Measurements from ENCODE around the gene ZNF222. TPM values are rescaled to one million over a fixed set of nuclear protein-coding genes. Genes with fewer than 3 reads are reported as not detected.
A peak's percentile ranks its signal among the peaks of the same experiment; 100 is the strongest.

Gene ZNF222
- polyA plus RNA-seq, 1 donor (not counting 4 experiments of a cell fraction or from before 2014, with no cell fraction given): 2.7 TPM

DNA sequence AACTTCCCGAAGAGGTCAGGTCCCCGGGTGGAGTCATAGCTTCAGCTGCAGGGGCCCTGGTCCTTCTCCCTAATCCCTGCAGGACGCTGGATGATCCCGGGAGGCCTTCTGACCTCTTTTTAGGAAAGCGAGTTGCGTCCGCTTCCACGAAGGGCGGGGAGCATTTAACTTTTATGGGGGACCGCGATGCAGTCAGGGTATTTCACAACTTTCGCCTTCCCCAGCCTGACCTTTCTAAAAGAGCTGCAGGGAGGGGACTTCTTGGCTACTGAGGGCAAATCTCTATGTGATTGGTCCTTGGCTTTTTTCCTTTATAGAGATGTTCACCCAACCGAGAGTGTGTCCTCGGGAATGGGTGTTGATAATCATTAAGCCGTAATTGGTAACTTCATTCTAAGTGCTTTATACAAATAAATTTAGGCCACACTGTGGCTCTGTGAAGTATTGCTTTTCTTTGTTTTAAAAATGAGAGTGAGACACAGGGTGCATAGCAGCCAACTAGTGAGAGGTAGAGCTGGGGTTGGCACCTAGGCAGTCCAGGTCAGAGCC is 21.6 kb upstream of the ZNF222 start:
- no peaks in the 10 kb centered on the region for H4K20me1 ChIP-seq (ENCODE audit: control insufficient read depth, extremely low read depth, insufficient read depth, low read length)
- H3K4me3 ChIP-seq (ENCODE audit: control insufficient read depth in 2 of 3, extremely low read depth in 1 of 3, insufficient read depth in 2 of 3, low read depth in 1 of 3, low read length in 3 of 3): peak overlapping the region; percentile 72 to 81 (median 76)
- H3K9ac ChIP-seq (ENCODE audit: control insufficient read depth, extremely low read depth, insufficient read depth, low read length): peak overlapping the region; percentile 75
- no peaks in the 10 kb centered on the region for H3K4me1 ChIP-seq (ENCODE audit: control insufficient read depth, extremely low read depth, insufficient read depth, low read length)
- TF ChIP-seq CTCF (optimal IDR thresholded peaks at IDR 0.05 in 1 of 3, IDR thresholded peaks at IDR 0.05 in 1 of 3, conservative IDR thresholded peaks at IDR 0.05 in 1 of 3; ENCODE audit: extremely low read depth in 1 of 3, insufficient read depth in 2 of 3, low read length in 3 of 3): peak in 1 of 3 experiments; percentile 4
- no peak for TF ChIP-seq EZH2 (IDR thresholded peaks at IDR 0.05; ENCODE audit: low read length)
- H3K79me2 ChIP-seq (ENCODE audit: control insufficient read depth, insufficient read depth, low read length): peaks cover 8% of the 10 kb centered on the region
- dilution Hi-C loops (cut with MboI; ENCODE audit: extremely low pct_ligation_motif_present, low sequenced_read_pairs): no loop called here
- no peaks in the 10 kb centered on the region for H3K9me1 ChIP-seq (ENCODE audit: control insufficient read depth, extremely low read depth, insufficient read depth, low read length)
- H3K9me3 ChIP-seq (ENCODE audit: control insufficient read depth, low read depth, low read length): no peaks in the 10 kb centered on the region
- DNase-seq (ENCODE audit: low read depth, low spot score) (no peak), FAIRE-seq (no peak)
- H3K27ac ChIP-seq (ENCODE audit: control insufficient read depth, insufficient read depth, low read length): peak overlapping the region; percentile 59
- peak overlapping the region; percentile 81 for H3K4me2 ChIP-seq (ENCODE audit: control insufficient read depth, extremely low read depth, insufficient read depth, low read depth, low read length)
- H2AFZ ChIP-seq (ENCODE audit: control insufficient read depth, low read length): peak overlapping the region; percentile 91
- no peaks in the 10 kb centered on the region for H3K27me3 ChIP-seq (ENCODE audit: control insufficient read depth, extremely low read depth, insufficient read depth, low read length)
- H3K36me3 ChIP-seq (ENCODE audit: control insufficient read depth in 2 of 2, extremely low read depth in 1 of 2, insufficient read depth in 2 of 2, low read length in 2 of 2): peaks cover 6 to 8% of the 10 kb centered on the region in 2 experiments

DNA sequence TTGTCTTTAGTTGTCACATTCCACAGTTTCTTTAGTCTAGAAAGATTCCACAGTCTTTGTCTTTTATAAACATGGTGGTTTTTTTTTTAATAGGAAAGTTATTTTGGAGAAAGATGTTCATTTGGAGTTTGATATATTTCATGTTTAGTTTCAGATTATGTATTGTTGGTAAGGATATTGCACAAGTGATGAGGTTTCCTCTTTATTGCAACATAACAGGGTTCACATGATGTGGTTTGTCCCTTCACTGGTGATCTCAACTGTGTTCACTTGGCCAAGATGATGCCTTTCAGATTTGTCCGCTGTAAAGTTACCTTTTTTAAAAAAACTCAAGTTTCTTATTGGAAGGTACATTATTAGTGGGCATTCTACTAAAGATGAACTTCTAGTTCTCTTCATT is 19.2 kb upstream of the ZNF222 start:
- no peak for DNase-seq (ENCODE audit: low read depth, low spot score)
- H3K27ac ChIP-seq (ENCODE audit: control insufficient read depth, insufficient read depth, low read length): no peak overlapping the region

More for the DNA sequence above, 19.2 kb upstream of the ZNF222 start:
- Histone ChIP-seq H3K9me3 (ENCODE audit: control insufficient read depth, low read depth, low read length) (peaks cover 12% of the 10 kb centered on the region), H4K20me1 (ENCODE audit: control insufficient read depth, extremely low read depth, insufficient read depth, low read length) (no peaks in the 10 kb centered on the region), H3K36me3 (ENCODE audit: control insufficient read depth in 2 of 2, extremely low read depth in 1 of 2, insufficient read depth in 2 of 2, low read length in 2 of 2) (peaks cover 21 to 23% of the 10 kb centered on the region in 2 experiments), H2AFZ (ENCODE audit: control insufficient read depth, low read length) (no peak overlapping the region), H3K9me1 (ENCODE audit: control insufficient read depth, extremely low read depth, insufficient read depth, low read length) (no peaks in the 10 kb centered on the region), H3K4me2 (ENCODE audit: control insufficient read depth, extremely low read depth, insufficient read depth, low read depth, low read length) (no peak overlapping the region), H3K9ac (ENCODE audit: control insufficient read depth, extremely low read depth, insufficient read depth, low read length) (no peak overlapping the region), H3K4me1 (ENCODE audit: control insufficient read depth, extremely low read depth, insufficient read depth, low read length) (no peaks in the 10 kb centered on the region), H3K4me3 (ENCODE audit: control insufficient read depth in 2 of 3, extremely low read depth in 1 of 3, insufficient read depth in 2 of 3, low read depth in 1 of 3, low read length in 3 of 3) (no peak overlapping the region), H3K79me2 (ENCODE audit: control insufficient read depth, insufficient read depth, low read length) (peaks cover 8% of the 10 kb centered on the region), H3K27me3 (ENCODE audit: control insufficient read depth, extremely low read depth, insufficient read depth, low read length) (no peaks in the 10 kb centered on the region)
- dilution Hi-C loops (cut with MboI; ENCODE audit: extremely low pct_ligation_motif_present, low sequenced_read_pairs): no loop called here
- no peak for TF ChIP-seq CTCF (optimal IDR thresholded peaks at IDR 0.05 in 1 of 3, IDR thresholded peaks at IDR 0.05 in 1 of 3, conservative IDR thresholded peaks at IDR 0.05 in 1 of 3; ENCODE audit: extremely low read depth in 1 of 3, insufficient read depth in 2 of 3, low read length in 3 of 3)
- no peak for TF ChIP-seq EZH2 (IDR thresholded peaks at IDR 0.05; ENCODE audit: low read length)
- FAIRE-seq: no peak

All from keratinocyte (primary cell).